GM19193 (cell line): ENCODE data around the gene MARS1.

Experiments used
- POLR2A ChIP-seq: IDR thresholded peaks from 4 replicates; pipeline ENCODE4 v1.6.1; 2011; ENCODE audit not compliant: insufficient read depth, insufficient read length; ENCODE audit errors: extremely low read depth

Gene MARS1

GRCh38 chr12:57487597-57488401 is at the start of gene MARS1:
Gene MARS1 (plus strand): TSS chr12:57488068. CDS start chr12:57488091, 23 bp downstream.
- TF ChIP-seq POLR2A: peak; percentile 92

- no peak for TF ChIP-seq POLR2A
These were observed 49.5 kb upstream of the MARS1 start for GRCh38 chr12:57438400-57438799.

- TF ChIP-seq POLR2A: no peak
These were observed 48.1 kb upstream of the MARS1 start for GRCh38 chr12:57439762-57440266.

GRCh38 chr12:57441846-57442427 is 45.9 kb upstream of the MARS1 start:
- TF ChIP-seq POLR2A: no peak

GRCh38 chr12:57444744-57445143 is 43.1 kb upstream of the MARS1 start:
- TF ChIP-seq POLR2A: no peak

- no peak for TF ChIP-seq POLR2A
These were observed 41.4 kb upstream of the MARS1 start for GRCh38 chr12:57446292-57446960.

- TF ChIP-seq POLR2A: no peak
These were observed 39.2 kb upstream of the MARS1 start for GRCh38 chr12:57448669-57449068.

GRCh38 chr12:57449375-57449774 is 38.5 kb upstream of the MARS1 start:
- no peak for TF ChIP-seq POLR2A

- TF ChIP-seq POLR2A: no peak
These were observed 37.8 kb upstream of the MARS1 start for GRCh38 chr12:57450057-57450456.

GRCh38 chr12:57451233-57451778 is 36.6 kb upstream of the MARS1 start:
- TF ChIP-seq POLR2A: no peak

GRCh38 chr12:57452181-57452936 is 35.5 kb upstream of the MARS1 start:
- no peak for TF ChIP-seq POLR2A

- TF ChIP-seq POLR2A: no peak
These were observed 34.8 kb upstream of the MARS1 start for GRCh38 chr12:57452937-57453509.

GRCh38 chr12:57454213-57454565 is 33.7 kb upstream of the MARS1 start:
- TF ChIP-seq POLR2A: no peak
